Suppressor macrophage (primary cell): ENCODE measurements around the gene OGFR.
A peak's percentile ranks its signal among the peaks of the same experiment; 100 is the strongest.

Experiments
- DNase-seq, 4 experiments: peaks; one replicate each; pipeline ENCODE4 v3.0.0-alpha.2; 2020 to 2022

OGFR gene

GRCh38 chr20:62861726-62862336 is 57.2 kb downstream of the OGFR start, which contains the start of gene TCFL5:
Gene TCFL5 (minus strand): TSS chr20:62861822. CDS start chr20:62861670, 152 bp downstream.
- peak; percentile 89 to 98 (median 94) for DNase-seq
